GM12872 (cell line): ENCODE measurements around the gene DOCK1.

Source experiments
- CTCF ChIP-seq: IDR thresholded peaks from 3 replicates; pipeline ENCODE4 v1.5.1; 2011; ENCODE audit warnings: low read depth, mild to moderate bottlenecking, low read length, moderate library complexity; ENCODE audit not compliant: insufficient read depth

The DOCK1 gene

GRCh38 chr10:126931544-126931943, 26.3 kb downstream of the DOCK1 start:
- no peak for TF ChIP-seq CTCF

GRCh38 chr10:126932516-126932915, 27.3 kb downstream of the DOCK1 start:
- no peak for TF ChIP-seq CTCF

- TF ChIP-seq CTCF, result no peak
Observed at GRCh38 chr10:126933116-126933515, 27.9 kb downstream of the DOCK1 start.

- TF ChIP-seq CTCF, result no peak
Observed at GRCh38 chr10:126935263-126935946, 30.2 kb downstream of the DOCK1 start.

GRCh38 chr10:126937026-126937425, 31.8 kb downstream of the DOCK1 start:
- no peak for TF ChIP-seq CTCF

- no peak for TF ChIP-seq CTCF
Observed at GRCh38 chr10:126939706-126940105, 34.5 kb downstream of the DOCK1 start.

- no peak for TF ChIP-seq CTCF
Observed at GRCh38 chr10:126940670-126941310, 35.6 kb downstream of the DOCK1 start.
